HG03342 (cell line): ENCODE measurements around the gene UCP3.

Experiments used
- ATAC-seq: cut with Tn5 transposase; IDR thresholded peaks from one replicate; pipeline ENCODE4 v1.9.1; 2021; ENCODE audit warnings: mild to moderate bottlenecking, moderate library complexity; ENCODE audit not compliant: unreplicated experiment

The UCP3 gene

GRCh38 chr11:74018331-74019005, 9.6 kb upstream of the UCP3 start:
- no peak for ATAC-seq

GRCh38 chr11:74017631-74018030, 8.7 kb upstream of the UCP3 start:
- no peak for ATAC-seq

- ATAC-seq: no peak
These were observed 7.2 kb upstream of the UCP3 start for GRCh38 chr11:74015919-74016684.

GRCh38 chr11:74014880-74015279, 6.0 kb upstream of the UCP3 start:
- no peak for ATAC-seq

GRCh38 chr11:74013141-74013540, 4.3 kb upstream of the UCP3 start:
- no peak for ATAC-seq

GRCh38 chr11:74012074-74012809, 3.4 kb upstream of the UCP3 start:
- no peak for ATAC-seq

GRCh38 chr11:74011360-74012073, 2.6 kb upstream of the UCP3 start:
- ATAC-seq: peak; percentile 78

- no peak for ATAC-seq
These were observed 1.7 kb upstream of the UCP3 start for GRCh38 chr11:74010306-74011300.

- ATAC-seq: no peak
These were observed 905 bp upstream of the UCP3 start for GRCh38 chr11:74009675-74010305.

GRCh38 chr11:74009230-74009547, 304 bp upstream of the UCP3 start:
- no peak for ATAC-seq

GRCh38 chr11:74007691-74008372, 1.1 kb downstream of the UCP3 start:
- ATAC-seq: no peak

- no peak for ATAC-seq
These were observed 2.1 kb downstream of the UCP3 start for GRCh38 chr11:74006743-74007304.

GRCh38 chr11:74005721-74006517, 3.0 kb downstream of the UCP3 start:
- no peak for ATAC-seq

- no peak for ATAC-seq
These were observed 3.9 kb downstream of the UCP3 start for GRCh38 chr11:74004759-74005615.

GRCh38 chr11:74004046-74004695, 4.7 kb downstream of the UCP3 start:
- no peak for ATAC-seq

- ATAC-seq: no peak
These were observed 6.1 kb downstream of the UCP3 start for GRCh38 chr11:74002832-74003231.
